ENCODE data around the gene FBXO44.

The FBXO44 gene

GRCh38 chr1:11707621-11708276, 53.1 kb downstream of the FBXO44 start:
- no peak for TF ChIP-seq ZFX (IDR thresholded peaks at IDR 0.05)
- TF ChIP-seq CTCF (conservative IDR thresholded peaks at IDR 0.05): no peak

GRCh38 chr1:11708554-11709350, 54.1 kb downstream of the FBXO44 start:
- no peak for TF ChIP-seq ZFX (IDR thresholded peaks at IDR 0.05)
- TF ChIP-seq CTCF (conservative IDR thresholded peaks at IDR 0.05): no peak
- no peak overlapping the region for H3K27ac ChIP-seq

More at GRCh38 chr1:11707621-11708276, 53.1 kb downstream of the FBXO44 start:
- no peak overlapping the region for H3K27ac ChIP-seq

GRCh38 chr1:11711490-11711889, 56.8 kb downstream of the FBXO44 start:
- TF ChIP-seq CTCF (conservative IDR thresholded peaks at IDR 0.05) (no peak), ZFX (IDR thresholded peaks at IDR 0.05) (no peak)
- no peak overlapping the region for H3K27ac ChIP-seq

GRCh38 chr1:11712285-11712684, 57.6 kb downstream of the FBXO44 start:
- TF ChIP-seq ZFX (IDR thresholded peaks at IDR 0.05): no peak
- TF ChIP-seq CTCF (conservative IDR thresholded peaks at IDR 0.05): no peak
- no peak overlapping the region for H3K27ac ChIP-seq

All from C4-2B (cell line).